AG20443 (cell line): Measurements from ENCODE around the gene KCNN1.
"Not testable (repeated sequence)": the region's sequence is repeated elsewhere in the genome, so short reads cannot be mapped to it uniquely, and the experiment has no call there.

Experiments
- DNase-seq: peaks from one replicate; pipeline ENCODE4 v3.0.0; 2012; ENCODE audit warnings: low spot score, mixed read lengths

Gene KCNN1

GRCh38 chr19:17969096-17969792 is 2.3 kb downstream of the KCNN1 start:
- no peak for DNase-seq

GRCh38 chr19:17972230-17972629 is 5.3 kb downstream of the KCNN1 start:
- DNase-seq = no peak

- no peak for DNase-seq
These were observed 6.9 kb downstream of the KCNN1 start for GRCh38 chr19:17973759-17974158.

GRCh38 chr19:17974551-17974950 is 7.6 kb downstream of the KCNN1 start:
- DNase-seq = no peak

GRCh38 chr19:17975032-17975431 is 8.1 kb downstream of the KCNN1 start:
- DNase-seq = no peak

GRCh38 chr19:17977021-17977420 is 10.1 kb downstream of the KCNN1 start:
- no peak for DNase-seq

GRCh38 chr19:17977488-17977887 is 10.6 kb downstream of the KCNN1 start:
- no peak for DNase-seq

GRCh38 chr19:17981611-17982010 is 14.7 kb downstream of the KCNN1 start:
- no peak for DNase-seq

- DNase-seq = no peak
These were observed 15.5 kb downstream of the KCNN1 start for GRCh38 chr19:17982430-17982829.

GRCh38 chr19:17985037-17985818 is 18.3 kb downstream of the KCNN1 start:
- no peak for DNase-seq

GRCh38 chr19:17986569-17986968 is 19.7 kb downstream of the KCNN1 start:
- DNase-seq = not testable (repeated sequence)

- DNase-seq = no peak
These were observed 21.3 kb downstream of the KCNN1 start for GRCh38 chr19:17988161-17988560.

- DNase-seq = no peak
These were observed 22.7 kb downstream of the KCNN1 start for GRCh38 chr19:17989425-17990094.

GRCh38 chr19:17993076-17993813 is 26.3 kb downstream of the KCNN1 start:
- no peak for DNase-seq

GRCh38 chr19:17996826-17997316 is 30.0 kb downstream of the KCNN1 start:
- peak; percentile 95 for DNase-seq

GRCh38 chr19:17997969-17998826 is 31.3 kb downstream of the KCNN1 start:
- peak; percentile 68 for DNase-seq

GRCh38 chr19:17998827-17999150 is 31.9 kb downstream of the KCNN1 start:
- DNase-seq = no peak

GRCh38 chr19:17999684-18000479 is 33.0 kb downstream of the KCNN1 start:
- DNase-seq = no peak

- no peak for DNase-seq
These were observed 33.6 kb downstream of the KCNN1 start for GRCh38 chr19:18000480-18000914.
